SK-N-SH treated with all-trans-retinoic acid at 6 μM for 48 hours (cell line): Measurements from ENCODE around the gene GGCX.

Experiments used
- ATAC-seq: fragments of 200-7000 bp; cut with Tn5 transposase; 3 replicates; pipeline ENCODE4 v1.9.1; 2020; ENCODE audit warnings: mild to moderate bottlenecking, moderate library complexity
- ESRRG ChIP-seq: fragments of 250-450 bp; sonication (Bioruptor Pico); IDR thresholded peaks from 2 replicates; pipeline ENCODE4 v1.6.1; 2021; ENCODE audit warnings: mild to moderate bottlenecking
- ISL1 ChIP-seq: fragments of 250-450 bp; sonication (Bioruptor Pico); IDR thresholded peaks from 2 replicates; pipeline ENCODE4 v2.1.2; 2022; ENCODE audit warnings: mild to moderate bottlenecking, moderate library complexity
- OSR1 ChIP-seq: fragments of 250-450 bp; sonication (Bioruptor Pico); IDR thresholded peaks from 2 replicates; pipeline ENCODE4 v1.8.0; 2022; ENCODE audit warnings: moderate library complexity, mild to moderate bottlenecking, inconsistent platforms
- PATZ1 ChIP-seq: fragments of 250-450 bp; sonication (Bioruptor Pico); IDR thresholded peaks from 2 replicates; pipeline ENCODE4 v1.8.0; 2020; ENCODE audit warnings: mild to moderate bottlenecking, moderate library complexity, borderline replicate concordance
- PPARA ChIP-seq: fragments of 250-450 bp; sonication (Bioruptor Pico); IDR thresholded peaks from 2 replicates; pipeline ENCODE4 v1.5.0; 2020; ENCODE audit warnings: mild to moderate bottlenecking, borderline replicate concordance
- TCF4 ChIP-seq: fragments of 250-450 bp; sonication (Bioruptor Pico); IDR thresholded peaks from 2 replicates; pipeline ENCODE4 v1.8.0; 2021; ENCODE audit warnings: mild to moderate bottlenecking, moderate library complexity, borderline replicate concordance
- TOX ChIP-seq: fragments of 250-450 bp; sonication (Bioruptor Pico); IDR thresholded peaks from 2 replicates; pipeline ENCODE4 v1.8.0; 2021; ENCODE audit warnings: mild to moderate bottlenecking, moderate library complexity, borderline replicate concordance
- ZC3H10 ChIP-seq: fragments of 250-450 bp; sonication (Bioruptor Pico); IDR thresholded peaks from 2 replicates; pipeline ENCODE4 v1.5.1; 2021; ENCODE audit warnings: mild to moderate bottlenecking, moderate library complexity
- ZFP30 ChIP-seq: fragments of 450-650 bp; formaldehyde crosslinking; IDR thresholded peaks from 2 replicates; pipeline ENCODE4 v1.5.0; 2022; ENCODE audit warnings: mild to moderate bottlenecking, moderate library complexity
- ZNF565 ChIP-seq: fragments of 450-650 bp; formaldehyde crosslinking; conservative IDR thresholded peaks from 2 replicates; pipeline ENCODE4 v1.5.0; 2020; ENCODE audit warnings: low read depth, mild to moderate bottlenecking, moderate library complexity
- TF ChIP-seq, protein P1 (sequence below): fragments of 250-450 bp; sonication (Bioruptor Pico); IDR thresholded peaks from 2 replicates; pipeline ENCODE4 v1.8.0; 2021; ENCODE audit warnings: low read depth, mild to moderate bottlenecking, moderate library complexity, borderline replicate concordance
- TF ChIP-seq, protein P2 (sequence below): fragments of 250-450 bp; sonication (Bioruptor Pico); IDR thresholded peaks from 2 replicates; pipeline ENCODE4 v1.5.1; 2020; ENCODE audit warnings: low read depth, mild to moderate bottlenecking, moderate library complexity

Gene GGCX

GRCh38 chr2:85496436-85496835 lies 64.9 kb downstream of the GGCX start:
- ATAC-seq: no peak
- TF ChIP-seq ESRRG (CRISPR knock-in tag): no peak
- TF ChIP-seq ZNF565 (CRISPR knock-in tag): no peak
- no peak for TF ChIP-seq OSR1
- TF ChIP-seq, protein P1, sequence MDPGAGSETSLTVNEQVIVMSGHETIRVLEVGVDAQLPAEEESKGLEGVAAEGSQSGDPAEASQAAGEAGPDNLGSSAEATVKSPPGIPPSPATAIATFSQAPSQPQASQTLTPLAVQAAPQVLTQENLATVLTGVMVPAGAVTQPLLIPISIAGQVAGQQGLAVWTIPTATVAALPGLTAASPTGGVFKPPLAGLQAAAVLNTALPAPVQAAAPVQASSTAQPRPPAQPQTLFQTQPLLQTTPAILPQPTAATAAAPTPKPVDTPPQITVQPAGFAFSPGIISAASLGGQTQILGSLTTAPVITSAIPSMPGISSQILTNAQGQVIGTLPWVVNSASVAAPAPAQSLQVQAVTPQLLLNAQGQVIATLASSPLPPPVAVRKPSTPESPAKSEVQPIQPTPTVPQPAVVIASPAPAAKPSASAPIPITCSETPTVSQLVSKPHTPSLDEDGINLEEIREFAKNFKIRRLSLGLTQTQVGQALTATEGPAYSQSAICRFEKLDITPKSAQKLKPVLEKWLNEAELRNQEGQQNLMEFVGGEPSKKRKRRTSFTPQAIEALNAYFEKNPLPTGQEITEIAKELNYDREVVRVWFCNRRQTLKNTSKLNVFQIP (CRISPR knock-in tag): no peak
- no peak for TF ChIP-seq ZFP30 (CRISPR knock-in tag)
- TF ChIP-seq ISL1: no peak
- TF ChIP-seq ZC3H10: no peak
- no peak for TF ChIP-seq TOX (CRISPR knock-in tag)
- TF ChIP-seq, protein P2, sequence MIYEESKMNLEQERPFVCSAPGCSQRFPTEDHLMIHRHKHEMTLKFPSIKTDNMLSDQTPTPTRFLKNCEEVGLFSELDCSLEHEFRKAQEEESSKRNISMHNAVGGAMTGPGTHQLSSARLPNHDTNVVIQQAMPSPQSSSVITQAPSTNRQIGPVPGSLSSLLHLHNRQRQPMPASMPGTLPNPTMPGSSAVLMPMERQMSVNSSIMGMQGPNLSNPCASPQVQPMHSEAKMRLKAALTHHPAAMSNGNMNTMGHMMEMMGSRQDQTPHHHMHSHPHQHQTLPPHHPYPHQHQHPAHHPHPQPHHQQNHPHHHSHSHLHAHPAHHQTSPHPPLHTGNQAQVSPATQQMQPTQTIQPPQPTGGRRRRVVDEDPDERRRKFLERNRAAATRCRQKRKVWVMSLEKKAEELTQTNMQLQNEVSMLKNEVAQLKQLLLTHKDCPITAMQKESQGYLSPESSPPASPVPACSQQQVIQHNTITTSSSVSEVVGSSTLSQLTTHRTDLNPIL (CRISPR knock-in tag): no peak
- TF ChIP-seq PATZ1 (CRISPR knock-in tag): no peak
- no peak for TF ChIP-seq PPARA (CRISPR knock-in tag)
- TF ChIP-seq TCF4 (CRISPR knock-in tag): no peak
